Measurements from ENCODE around the gene COL23A1. TPM values are rescaled to one million over a fixed set of nuclear protein-coding genes. Genes with fewer than 3 reads are reported as not detected.

COL23A1 gene
- total and polyA plus RNA-seq, 5 donors from 2014 or later: not detected

DNA sequence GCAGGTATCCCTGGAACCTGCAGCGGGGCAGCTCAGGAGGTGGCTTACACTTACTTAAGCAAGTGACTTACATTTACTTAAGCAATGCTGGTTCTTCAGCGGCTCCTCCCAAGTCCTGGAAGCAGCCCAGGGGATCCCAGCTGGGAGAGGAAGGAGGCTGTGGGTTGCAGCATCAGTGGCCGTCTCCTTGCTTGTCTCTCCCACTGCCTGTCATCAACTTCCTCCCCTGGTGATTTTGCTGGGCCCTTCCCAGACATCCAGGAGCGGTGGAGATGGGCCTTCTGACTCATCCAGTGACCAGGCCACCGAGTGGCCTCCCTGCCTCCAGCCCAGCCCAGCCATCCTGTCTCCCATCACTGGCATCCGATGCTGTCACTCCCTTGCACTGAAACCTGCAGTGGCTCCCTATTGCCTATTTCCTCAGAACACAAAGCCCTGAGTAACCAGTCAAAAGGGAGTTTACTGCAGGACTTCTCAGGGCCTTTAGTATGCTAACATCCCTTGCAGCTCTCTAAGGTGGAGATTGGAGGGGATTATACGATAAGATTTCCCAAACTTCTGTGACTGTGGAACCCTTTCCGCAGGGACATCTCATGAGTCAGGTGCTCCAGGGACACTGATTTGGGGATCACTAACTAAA lies 201.7 kb downstream of the COL23A1 start:
- Mint-ChIP-seq H3K27me3 (peaks cover 5% of the 10 kb centered on the region), H3K36me3 (no peaks in the 10 kb centered on the region), H3K4me3 (no peak overlapping the region), H3K4me1 (peaks cover 0 to 2% (median 0%) of the 10 kb centered on the region in 4 donors), H3K27ac (no peak overlapping the region), H3K9me3 (peaks cover 0 to 3% (median 0%) of the 10 kb centered on the region in 7 donors)
- ATAC-seq (ENCODE audit: low read depth in 2 of 2) (no peak), DNase-seq (no peak)
- no peak overlapping the region for H3K27ac ChIP-seq (ENCODE audit: insufficient read depth, low read length, poor library complexity, severe bottlenecking)
- H3K27me3 ChIP-seq (ENCODE audit: control insufficient read depth, insufficient read depth, low read length): no peaks in the 10 kb centered on the region
- no peaks in the 10 kb centered on the region for H3K4me1 ChIP-seq (ENCODE audit: control insufficient read depth, insufficient read depth, low read length, poor library complexity, severe bottlenecking)
- H3K4me3 ChIP-seq (ENCODE audit: low read depth, low read length): no peak overlapping the region
- no peaks in the 10 kb centered on the region for H3K9me3 ChIP-seq (ENCODE audit: control insufficient read depth in 2 of 2, low read length in 2 of 2)
- H3K36me3 ChIP-seq (ENCODE audit: control insufficient read depth, insufficient read depth, low read length): no peaks in the 10 kb centered on the region

DNA sequence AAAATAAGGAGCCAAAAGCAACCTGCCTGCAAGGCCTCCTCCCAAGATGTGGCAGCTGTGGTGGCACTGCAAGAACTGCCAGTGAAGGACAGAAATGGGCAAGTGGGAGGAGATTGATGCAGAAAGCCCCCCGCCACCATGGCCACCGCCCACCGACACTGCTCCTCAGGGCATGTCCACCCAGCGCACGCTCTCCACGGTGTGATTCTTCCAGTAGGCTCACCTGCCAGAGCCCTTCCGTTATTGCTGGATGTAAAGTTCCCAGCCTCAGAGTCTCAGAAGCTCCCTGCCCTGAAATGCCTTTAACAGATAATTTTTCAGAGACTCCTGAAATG lies 202.4 kb downstream of the COL23A1 start:
- H3K27ac Mint-ChIP-seq: no peak overlapping the region
- H3K4me1 Mint-ChIP-seq: peaks cover 0 to 2% (median 0%) of the 10 kb centered on the region in 4 donors
- no peak for DNase-seq
- H3K27me3 Mint-ChIP-seq: peaks cover 5% of the 10 kb centered on the region
- no peak overlapping the region for H3K4me3 ChIP-seq (ENCODE audit: low read depth, low read length)
- no peaks in the 10 kb centered on the region for H3K27me3 ChIP-seq (ENCODE audit: control insufficient read depth, insufficient read depth, low read length)
- H3K9me3 ChIP-seq (ENCODE audit: control insufficient read depth in 2 of 2, low read length in 2 of 2): no peaks in the 10 kb centered on the region
- peaks cover 0 to 1% (median 0%) of the 10 kb centered on the region in 7 donors for H3K9me3 Mint-ChIP-seq
- H3K4me1 ChIP-seq (ENCODE audit: control insufficient read depth, insufficient read depth, low read length, poor library complexity, severe bottlenecking): no peaks in the 10 kb centered on the region
- H3K36me3 ChIP-seq (ENCODE audit: control insufficient read depth, insufficient read depth, low read length): no peaks in the 10 kb centered on the region
- H3K36me3 Mint-ChIP-seq: no peaks in the 10 kb centered on the region
- H3K27ac ChIP-seq (ENCODE audit: insufficient read depth, low read length, poor library complexity, severe bottlenecking): no peak overlapping the region
- H3K4me3 Mint-ChIP-seq: no peak overlapping the region
- no peak for ATAC-seq (ENCODE audit: low read depth in 2 of 2)

DNA sequence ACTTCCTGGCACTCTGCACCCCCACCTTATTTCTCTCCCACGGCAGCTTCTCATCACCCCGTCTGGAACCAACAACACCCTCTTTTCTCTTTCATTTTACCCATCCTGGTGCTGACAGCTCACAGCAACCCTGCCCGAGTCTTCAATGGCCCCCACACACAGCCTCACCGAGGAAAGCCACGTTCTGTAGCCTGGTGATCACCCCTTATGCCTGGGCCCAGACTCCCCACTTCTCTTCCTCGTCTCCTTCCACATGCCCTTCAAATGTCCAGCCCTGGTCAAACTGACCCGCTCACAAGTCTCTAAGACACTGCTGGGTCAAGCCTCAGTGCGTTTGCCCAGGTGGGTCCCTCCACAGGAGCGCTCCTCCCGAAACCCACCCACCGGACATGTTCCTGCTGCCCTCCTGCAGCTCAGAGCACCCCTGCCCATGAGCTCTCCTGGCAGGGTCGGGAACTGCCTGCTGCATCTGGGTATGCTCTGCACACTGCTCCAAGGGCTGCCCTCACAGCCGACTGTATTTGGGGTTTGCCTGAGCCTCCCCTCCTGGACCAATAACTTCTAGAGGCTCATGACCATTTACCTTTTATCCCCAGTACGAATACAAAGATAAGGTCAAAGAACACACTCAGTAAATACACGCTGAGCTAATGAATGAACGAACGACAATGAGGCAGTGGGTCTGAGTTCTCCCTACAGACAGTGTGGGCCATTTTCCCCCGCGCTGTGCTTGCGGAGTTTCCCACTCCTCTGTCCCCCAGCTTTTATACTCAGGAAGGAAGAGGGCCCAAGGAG lies 202.9 kb downstream of the COL23A1 start:
- DNase-seq (no peak), ATAC-seq (ENCODE audit: low read depth in 2 of 2) (no peak)
- H3K36me3 ChIP-seq (ENCODE audit: control insufficient read depth, insufficient read depth, low read length): no peaks in the 10 kb centered on the region
- no peaks in the 10 kb centered on the region for H3K27me3 ChIP-seq (ENCODE audit: control insufficient read depth, insufficient read depth, low read length)
- H3K4me1 Mint-ChIP-seq: peaks cover 0 to 2% (median 0%) of the 10 kb centered on the region in 4 donors
- no peaks in the 10 kb centered on the region for H3K36me3 Mint-ChIP-seq
- H3K4me3 ChIP-seq (ENCODE audit: low read depth, low read length): no peak overlapping the region
- peaks cover 5% of the 10 kb centered on the region for H3K27me3 Mint-ChIP-seq
- no peak overlapping the region for H3K27ac ChIP-seq (ENCODE audit: insufficient read depth, low read length, poor library complexity, severe bottlenecking)
- no peaks in the 10 kb centered on the region for H3K9me3 ChIP-seq (ENCODE audit: control insufficient read depth in 2 of 2, low read length in 2 of 2)
- no peak overlapping the region for H3K4me3 Mint-ChIP-seq
- H3K9me3 Mint-ChIP-seq: peaks cover 0 to 1% (median 0%) of the 10 kb centered on the region in 7 donors
- H3K27ac Mint-ChIP-seq: no peak overlapping the region
- H3K4me1 ChIP-seq (ENCODE audit: control insufficient read depth, insufficient read depth, low read length, poor library complexity, severe bottlenecking): no peaks in the 10 kb centered on the region

GRCh38 chr5:178386336-178386931 lies 203.8 kb downstream of the COL23A1 start:
- peaks cover 0 to 1% (median 0%) of the 10 kb centered on the region in 7 donors for H3K9me3 Mint-ChIP-seq
- H3K27ac Mint-ChIP-seq: no peak overlapping the region

GRCh38 chr5:178385496-178385890 lies 204.7 kb downstream of the COL23A1 start:
- Histone ChIP-seq H3K9me3 (ENCODE audit: control insufficient read depth in 2 of 2, low read length in 2 of 2) (no peaks in the 10 kb centered on the region), H3K36me3 (ENCODE audit: control insufficient read depth, insufficient read depth, low read length) (no peaks in the 10 kb centered on the region), H3K27ac (ENCODE audit: insufficient read depth, low read length, poor library complexity, severe bottlenecking) (no peak overlapping the region), H3K27me3 (ENCODE audit: control insufficient read depth, insufficient read depth, low read length) (no peaks in the 10 kb centered on the region), H3K4me1 (ENCODE audit: control insufficient read depth, insufficient read depth, low read length, poor library complexity, severe bottlenecking) (no peaks in the 10 kb centered on the region), H3K4me3 (ENCODE audit: low read depth, low read length) (no peak overlapping the region)
- no peaks in the 10 kb centered on the region for H3K36me3 Mint-ChIP-seq
- DNase-seq: no peak
- peaks cover 0 to 2% (median 0%) of the 10 kb centered on the region in 4 donors for H3K4me1 Mint-ChIP-seq
- no peak overlapping the region for H3K4me3 Mint-ChIP-seq
- no peak overlapping the region for H3K27ac Mint-ChIP-seq
- ATAC-seq (ENCODE audit: low read depth in 2 of 2): no peak
- peaks cover 0 to 1% (median 0%) of the 10 kb centered on the region in 7 donors for H3K9me3 Mint-ChIP-seq
- peaks cover 5% of the 10 kb centered on the region for H3K27me3 Mint-ChIP-seq

More at GRCh38 chr5:178386336-178386931, 203.8 kb downstream of the COL23A1 start:
- no peak overlapping the region for H3K27ac ChIP-seq (ENCODE audit: insufficient read depth, low read length, poor library complexity, severe bottlenecking)
- no peaks in the 10 kb centered on the region for H3K36me3 ChIP-seq (ENCODE audit: control insufficient read depth, insufficient read depth, low read length)
- H3K4me1 Mint-ChIP-seq: peaks cover 0 to 2% (median 0%) of the 10 kb centered on the region in 4 donors
- no peaks in the 10 kb centered on the region for H3K9me3 ChIP-seq (ENCODE audit: control insufficient read depth in 2 of 2, low read length in 2 of 2)
- no peaks in the 10 kb centered on the region for H3K4me1 ChIP-seq (ENCODE audit: control insufficient read depth, insufficient read depth, low read length, poor library complexity, severe bottlenecking)
- H3K4me3 Mint-ChIP-seq: no peak overlapping the region
- no peaks in the 10 kb centered on the region for H3K27me3 ChIP-seq (ENCODE audit: control insufficient read depth, insufficient read depth, low read length)
- H3K4me3 ChIP-seq (ENCODE audit: low read depth, low read length): no peak overlapping the region
- no peak for ATAC-seq (ENCODE audit: low read depth in 2 of 2)
- peaks cover 5% of the 10 kb centered on the region for H3K27me3 Mint-ChIP-seq
- no peaks in the 10 kb centered on the region for H3K36me3 Mint-ChIP-seq
- DNase-seq: no peak

- no peak for DNase-seq
- no peak overlapping the region for H3K4me3 Mint-ChIP-seq
- peaks cover 0 to 1% (median 0%) of the 10 kb centered on the region in 7 donors for H3K9me3 Mint-ChIP-seq
- H3K27me3 Mint-ChIP-seq: peaks cover 5% of the 10 kb centered on the region
- no peaks in the 10 kb centered on the region for H3K4me1 ChIP-seq (ENCODE audit: control insufficient read depth, insufficient read depth, low read length, poor library complexity, severe bottlenecking)
- H3K4me1 Mint-ChIP-seq: peaks cover 0 to 2% (median 0%) of the 10 kb centered on the region in 4 donors
- no peak overlapping the region for H3K27ac Mint-ChIP-seq
- no peak overlapping the region for H3K27ac ChIP-seq (ENCODE audit: insufficient read depth, low read length, poor library complexity, severe bottlenecking)
- no peak for ATAC-seq (ENCODE audit: low read depth in 2 of 2)
- H3K27me3 ChIP-seq (ENCODE audit: control insufficient read depth, insufficient read depth, low read length): no peaks in the 10 kb centered on the region
- no peaks in the 10 kb centered on the region for H3K36me3 ChIP-seq (ENCODE audit: control insufficient read depth, insufficient read depth, low read length)
- no peaks in the 10 kb centered on the region for H3K9me3 ChIP-seq (ENCODE audit: control insufficient read depth in 2 of 2, low read length in 2 of 2)
- H3K4me3 ChIP-seq (ENCODE audit: low read depth, low read length): no peak overlapping the region
- H3K36me3 Mint-ChIP-seq: no peaks in the 10 kb centered on the region
These were observed 205.2 kb downstream of the COL23A1 start for GRCh38 chr5:178384816-178385495.

DNA sequence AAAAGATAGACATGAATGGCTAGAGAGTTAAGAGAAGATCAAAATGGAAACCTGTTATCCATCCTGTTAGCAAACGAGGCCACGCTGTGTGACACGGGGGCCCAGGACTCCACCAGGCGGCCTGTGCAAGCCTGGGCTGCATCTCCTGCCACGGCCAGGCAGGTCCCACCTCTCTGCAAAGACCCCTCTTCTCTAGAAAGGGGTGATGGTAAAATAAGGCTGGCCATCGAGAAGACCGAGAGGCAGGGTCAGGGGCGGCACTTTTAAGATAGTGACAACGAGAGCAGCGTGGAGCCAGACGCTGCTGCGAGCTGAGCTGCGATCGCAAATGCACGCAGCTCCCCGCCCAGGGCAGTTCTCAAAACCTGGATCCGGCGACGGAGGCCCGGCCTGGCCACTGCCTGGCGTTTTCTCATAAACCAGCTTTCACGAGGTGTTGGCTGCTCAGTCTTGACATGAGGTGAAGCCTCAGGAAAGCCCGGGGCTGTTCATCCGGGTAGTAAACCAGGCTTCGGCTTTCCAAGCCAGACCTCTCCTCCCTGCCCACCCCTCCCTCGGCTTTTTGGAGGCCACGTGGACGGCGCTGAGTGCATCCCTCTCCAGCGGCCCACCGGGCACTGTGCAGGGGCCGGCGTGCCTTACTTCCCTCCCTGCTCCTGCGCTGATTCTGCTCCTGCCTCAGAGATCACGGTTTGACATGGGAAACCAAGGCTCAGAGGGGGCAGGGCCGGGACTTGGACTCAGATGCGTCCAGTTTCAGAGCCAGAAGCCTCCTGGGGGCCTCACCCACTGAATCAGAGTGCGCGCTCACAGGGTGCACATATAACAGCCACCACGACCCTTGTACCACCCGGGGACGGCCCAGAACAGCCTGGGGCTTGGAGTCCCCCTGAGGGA lies 206.0 kb downstream of the COL23A1 start:
- H3K27ac Mint-ChIP-seq: no peak overlapping the region
- Histone ChIP-seq H3K27ac (ENCODE audit: insufficient read depth, low read length, poor library complexity, severe bottlenecking) (no peak overlapping the region), H3K27me3 (ENCODE audit: control insufficient read depth, insufficient read depth, low read length) (no peaks in the 10 kb centered on the region), H3K36me3 (ENCODE audit: control insufficient read depth, insufficient read depth, low read length) (no peaks in the 10 kb centered on the region), H3K4me3 (ENCODE audit: low read depth, low read length) (no peak overlapping the region), H3K9me3 (ENCODE audit: control insufficient read depth in 2 of 2, low read length in 2 of 2) (no peaks in the 10 kb centered on the region), H3K4me1 (ENCODE audit: control insufficient read depth, insufficient read depth, low read length, poor library complexity, severe bottlenecking) (no peaks in the 10 kb centered on the region)
- H3K4me3 Mint-ChIP-seq: no peak overlapping the region
- no peak for ATAC-seq (ENCODE audit: low read depth in 2 of 2)
- H3K27me3 Mint-ChIP-seq: peaks cover 5% of the 10 kb centered on the region
- peaks cover 0 to 1% (median 0%) of the 10 kb centered on the region in 7 donors for H3K9me3 Mint-ChIP-seq
- no peak for DNase-seq
- peaks cover 0 to 2% (median 0%) of the 10 kb centered on the region in 4 donors for H3K4me1 Mint-ChIP-seq
- H3K36me3 Mint-ChIP-seq: no peaks in the 10 kb centered on the region

All from CD4-positive, CD25-positive, alpha-beta regulatory T cell (primary cell).